SU-DHL-6 (cell line): Measurements from ENCODE around the gene GP1BB.

Source experiments
- EZH2phosphoT487 ChIP-seq: fragments of 200-600 bp; sonication (generic), shearing (Covaris generic); conservative IDR thresholded peaks from 2 replicates; pipeline ENCODE4 v1.6.1; 2018; ENCODE audit warnings: mild to moderate bottlenecking, antibody characterized with exemption, low read length, moderate library complexity, mixed read lengths
- TF ChIP-seq, protein P1 (sequence below): fragments of 200-600 bp; sonication (generic); IDR thresholded peaks from one replicate; pipeline ENCODE4 v1.5.1; 2017; ENCODE audit warnings: antibody characterized with exemption, mild to moderate bottlenecking, low read length, moderate library complexity; ENCODE audit not compliant: insufficient read depth, poor library complexity, severe bottlenecking

GRCh38 chr22:19749876-19750275 lies 26.5 kb downstream of the GP1BB start:
- TF ChIP-seq, protein P1, sequence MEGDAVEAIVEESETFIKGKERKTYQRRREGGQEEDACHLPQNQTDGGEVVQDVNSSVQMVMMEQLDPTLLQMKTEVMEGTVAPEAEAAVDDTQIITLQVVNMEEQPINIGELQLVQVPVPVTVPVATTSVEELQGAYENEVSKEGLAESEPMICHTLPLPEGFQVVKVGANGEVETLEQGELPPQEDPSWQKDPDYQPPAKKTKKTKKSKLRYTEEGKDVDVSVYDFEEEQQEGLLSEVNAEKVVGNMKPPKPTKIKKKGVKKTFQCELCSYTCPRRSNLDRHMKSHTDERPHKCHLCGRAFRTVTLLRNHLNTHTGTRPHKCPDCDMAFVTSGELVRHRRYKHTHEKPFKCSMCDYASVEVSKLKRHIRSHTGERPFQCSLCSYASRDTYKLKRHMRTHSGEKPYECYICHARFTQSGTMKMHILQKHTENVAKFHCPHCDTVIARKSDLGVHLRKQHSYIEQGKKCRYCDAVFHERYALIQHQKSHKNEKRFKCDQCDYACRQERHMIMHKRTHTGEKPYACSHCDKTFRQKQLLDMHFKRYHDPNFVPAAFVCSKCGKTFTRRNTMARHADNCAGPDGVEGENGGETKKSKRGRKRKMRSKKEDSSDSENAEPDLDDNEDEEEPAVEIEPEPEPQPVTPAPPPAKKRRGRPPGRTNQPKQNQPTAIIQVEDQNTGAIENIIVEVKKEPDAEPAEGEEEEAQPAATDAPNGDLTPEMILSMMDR = no peak
- TF ChIP-seq EZH2phosphoT487 = no peak
